Endothelial cell of umbilical vein (primary cell): Measurements from ENCODE around the gene NOXA1. TPM values are rescaled to one million over a fixed set of nuclear protein-coding genes. Genes with fewer than 3 reads are reported as not detected.

Experiments used
- BruUV-seq: library from RNA; stranded (reverse); fragments of 400-500 nt; replicated peaks from 2 replicates; lab custom pipeline; 2021; lab: Mats Ljungman, UMichigan
- CTCF ChIA-PET: fragments of 300-600, 350-600 bp; sonication (Branson Sonifier 250); formaldehyde crosslinking; loops from one replicate; lab custom pipeline; 2021; ENCODE audit warnings: antibody characterized with exemption, inconsistent platforms; lab: Charles Lee
- POLR2A ChIA-PET: fragments of 300-600, 350-600 bp; sonication (Branson Sonifier 250); formaldehyde crosslinking; loops from one replicate; lab custom pipeline; 2021; ENCODE audit warnings: antibody characterized with exemption, inconsistent platforms; lab: Charles Lee
- DNase-seq: peaks from one replicate; pipeline ENCODE4 v3.0.0-alpha.2; 2011; ENCODE audit warnings: low read depth, low spot score
- FAIRE-seq: peaks from 2 replicates; lab custom pipeline; 2011; peaks lifted over from hg19 to GRCh38; lab: Jason Lieb, UNC
- H2AFZ ChIP-seq: 2 replicates; pipeline ENCODE4 v1.6.0; 2012; ENCODE audit warnings: low read depth, low read length, control low read depth, inconsistent platforms
- H3K27ac ChIP-seq: 2 replicates; pipeline ENCODE4 v1.5.1; 2011; ENCODE audit warnings: low read depth, mild to moderate bottlenecking, control low read depth, low read length, moderate library complexity; ENCODE audit not compliant: insufficient read depth
- H3K27me3 ChIP-seq, 2 experiments: 2 replicates each; pipeline versions ENCODE4 v1.6.0 to v1.6.1; 2011; ENCODE audit warnings: low read length in 2 of 2, mixed read lengths in 1 of 2; ENCODE audit not compliant: control insufficient read depth in 2 of 2, insufficient read depth in 2 of 2
- H3K36me3 ChIP-seq, 2 experiments: 2 replicates in 1 of 2; 3 replicates in 1 of 2; pipeline ENCODE4 v1.5.1; 2011; ENCODE audit warnings: low read length in 2 of 2, mild to moderate bottlenecking in 1 of 2, moderate library complexity in 1 of 2; ENCODE audit not compliant: control insufficient read depth in 2 of 2, insufficient read depth in 2 of 2; ENCODE audit errors: extremely low read depth in 1 of 2
- H3K4me1 ChIP-seq: 3 replicates; pipeline ENCODE4 v1.5.1; 2011; ENCODE audit warnings: mild to moderate bottlenecking, low read length; ENCODE audit not compliant: control insufficient read depth, insufficient read depth; ENCODE audit errors: extremely low read depth
- H3K4me2 ChIP-seq: 2 replicates; pipeline ENCODE4 v1.6.1; 2011; ENCODE audit warnings: low read length, control low read depth, mixed read lengths; ENCODE audit not compliant: insufficient read depth
- H3K4me3 ChIP-seq, 3 experiments: fragments of 200-600 bp in 1 of 3; sonication (generic), shearing (Covaris generic) in 1 of 3; replicated peaks in 1 of 3; 2 replicates each; pipeline ENCODE4 v1.5.1; 2011 to 2016; ENCODE audit warnings: control low read depth in 3 of 3, low read length in 3 of 3, mild to moderate bottlenecking in 2 of 3, inconsistent platforms in 1 of 3, low read depth in 1 of 3, moderate library complexity in 1 of 3; ENCODE audit not compliant: insufficient read depth in 1 of 3
- H3K79me2 ChIP-seq: 2 replicates; pipeline ENCODE4 v1.6.0; 2012; ENCODE audit warnings: low read length, inconsistent platforms; ENCODE audit not compliant: control insufficient read depth, insufficient read depth
- H3K9ac ChIP-seq: replicated peaks from 2 replicates; pipeline ENCODE3; 2011; ENCODE audit warnings: low read length, control low read depth; ENCODE audit not compliant: insufficient read depth; ENCODE audit errors: extremely low read depth
- H3K9me1 ChIP-seq: replicated peaks from 3 replicates; pipeline ENCODE4 v1.6.0; 2011; ENCODE audit warnings: mild to moderate bottlenecking, low read length; ENCODE audit not compliant: control insufficient read depth, insufficient read depth; ENCODE audit errors: extremely low read depth
- H3K9me3 ChIP-seq: replicated peaks from 2 replicates; pipeline ENCODE4 v1.5.1; 2012; ENCODE audit warnings: low read length, inconsistent platforms; ENCODE audit not compliant: control insufficient read depth, insufficient read depth
- H4K20me1 ChIP-seq: replicated peaks from 2 replicates; pipeline ENCODE3; 2011; ENCODE audit warnings: mild to moderate bottlenecking, low read length; ENCODE audit not compliant: control insufficient read depth, insufficient read depth; ENCODE audit errors: extremely low read depth
- CTCF ChIP-seq, 2 donors: IDR thresholded peaks; 1 replicate in 1 of 2; 2 replicates in 1 of 2; pipeline ENCODE4 v1.5.1; 2011; ENCODE audit warnings: low read length in 2 of 2, mild to moderate bottlenecking in 2 of 2, moderate library complexity in 2 of 2, control low read depth in 1 of 2, inconsistent platforms in 1 of 2, low read depth in 1 of 2; ENCODE audit not compliant: insufficient read depth in 1 of 2; ENCODE audit errors: extremely low read depth in 1 of 2
- EZH2 ChIP-seq: IDR thresholded peaks from 2 replicates; pipeline ENCODE4 v1.6.1; 2012; ENCODE audit warnings: borderline replicate concordance, low read depth, mild to moderate bottlenecking, moderate library complexity, low read length, inconsistent platforms; ENCODE audit not compliant: severe bottlenecking
- FOS ChIP-seq: IDR thresholded peaks from 2 replicates; pipeline ENCODE4 v1.6.1; 2011; ENCODE audit warnings: mild to moderate bottlenecking, low read length, moderate library complexity, borderline replicate concordance; ENCODE audit not compliant: insufficient read depth
- GATA2 ChIP-seq: IDR thresholded peaks from 2 replicates; pipeline ENCODE4 v1.7.0; 2011; ENCODE audit warnings: low read depth, mild to moderate bottlenecking, moderate library complexity, mixed read lengths, low read length; ENCODE audit not compliant: insufficient read length, insufficient read depth
- JUN ChIP-seq: IDR thresholded peaks from 2 replicates; pipeline ENCODE4 v1.6.1; 2011; ENCODE audit warnings: borderline replicate concordance, low read depth; ENCODE audit not compliant: insufficient read length, insufficient read depth
- MAX ChIP-seq: IDR thresholded peaks from 2 replicates; pipeline ENCODE4 v1.6.1; 2011; ENCODE audit not compliant: insufficient read depth, insufficient read length
- MYC ChIP-seq: IDR thresholded peaks from one replicate; pipeline ENCODE4 v1.6.1; 2011; ENCODE audit warnings: mild to moderate bottlenecking, low read depth, low read length
- POLR2A ChIP-seq: IDR thresholded peaks from 2 replicates; pipeline ENCODE4 v1.6.1; 2012; ENCODE audit warnings: low read depth, mild to moderate bottlenecking, control low read depth, low read length
- POLR2AphosphoS5 ChIP-seq: IDR thresholded peaks from 2 replicates; pipeline ENCODE4 v1.6.1; 2012; ENCODE audit warnings: low read depth, mild to moderate bottlenecking, control low read depth, low read length, moderate library complexity; ENCODE audit not compliant: insufficient read depth
- dilution Hi-C: fragments of 300-500 bp; cut with MboI; formaldehyde crosslinking; loops from one replicate; pipeline ENCODE4 v1.15.0; 2019; ENCODE audit warnings: low sequenced_read_pairs; ENCODE audit not compliant: extremely low pct_ligation_motif_present
- intact Hi-C: fragments of 100-400 bp; cut with micrococcal nuclease; formaldehyde crosslinking; loops from one replicate; pipeline ENCODE4 v1.10.0; 2022
- polyA plus RNA-seq, 4 experiments: library from polyadenylated mRNA; depleted of rRNA in 3 of 4; stranded (reverse) in 3 of 4; unstranded in 1 of 4; fragments of >200 nt; gene quantifications; 2 replicates each; pipeline versions ENCODE4 v1.2.1 to v1.2.3, GENCODE V29; 2011 to 2012; ENCODE audit warnings: missing spikeins in 1 of 4
- total RNA-seq: library from RNA; stranded (reverse); gene quantifications from 2 replicates; pipeline ENCODE4 v1.2.3, GENCODE V29; 2021

The NOXA1 gene
- total and polyA plus RNA-seq, 2 donors (not counting 3 experiments of a cell fraction or from before 2014, with no cell fraction given): 0.40 to 0.91 TPM

- FAIRE-seq (no peak), DNase-seq (no peak)
- Histone ChIP-seq H2AFZ (no peak overlapping the region), H3K79me2 (no peaks in the 10 kb centered on the region), H3K4me1 (no peaks in the 10 kb centered on the region), H3K9me1 (no peaks in the 10 kb centered on the region), H3K4me3 (no peak overlapping the region), H3K27me3 (no peaks in the 10 kb centered on the region), H3K27ac (no peak overlapping the region), H3K9me3 (no peaks in the 10 kb centered on the region), H3K9ac (no peak overlapping the region), H3K4me2 (no peak overlapping the region), H3K36me3 (no peaks in the 10 kb centered on the region), H4K20me1 (no peaks in the 10 kb centered on the region)
- intact Hi-C loops (no loop called here), dilution Hi-C loops (no loop called here)
- TF ChIP-seq CTCF (IDR thresholded peaks at IDR 0.05; ENCODE audit: extremely low read depth in 1 of 2, insufficient read depth in 1 of 2, low read depth in 1 of 2, low read length in 2 of 2): no peak
- TF ChIP-seq EZH2: no peak
- no peak for TF ChIP-seq MYC
- TF ChIP-seq GATA2: no peak
- TF ChIP-seq POLR2AphosphoS5: no peak
- TF ChIP-seq FOS: no peak
- no peak for TF ChIP-seq MAX
- no peak for TF ChIP-seq POLR2A
- no peak for TF ChIP-seq JUN
- no TSS peak for BruUV-seq
- CTCF ChIA-PET: interaction anchor here (1.4 to 4.5 kb wide), 3 partner anchors 8 to 11 kb away, joined by 3 to 28 read pairs (median 3); partner anchors contain the start of genes EXD3 and NOXA1
- POLR2A ChIA-PET: no interaction called here
Measured at GRCh38 chr9:137434498-137435380, 11.5 kb downstream of the NOXA1 start.
